Midbrain (tissue), 1 donor: ENCODE measurements around the gene AGPAT4.

ENCODE experiments used
- DNase-seq: peaks from one replicate; lab custom pipeline; 2025; lab: John Stamatoyannopoulos, UW

AGPAT4 gene

GRCh38 chr6:161255518-161255917 is 18.3 kb downstream of the AGPAT4 start:
- no peak for DNase-seq

- DNase-seq: peak; percentile 38
Measured at GRCh38 chr6:161254464-161255253, 19.2 kb downstream of the AGPAT4 start.

DNA sequence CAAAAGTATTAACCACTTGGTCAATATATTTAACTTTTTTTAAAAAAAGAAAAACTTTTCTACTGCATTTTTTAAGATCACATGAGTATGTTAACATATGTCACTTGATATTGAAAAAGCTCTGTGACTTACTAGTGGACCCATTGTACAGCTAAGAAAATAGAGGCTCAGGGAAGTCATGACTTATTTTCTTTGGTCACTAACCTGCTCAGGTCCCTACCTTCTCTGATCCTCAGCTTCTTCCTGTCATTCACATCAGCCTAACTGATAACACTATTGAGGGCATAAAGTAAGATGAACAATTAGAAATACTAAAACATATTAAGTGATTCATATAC is 19.8 kb downstream of the AGPAT4 start:
- no peak for DNase-seq

- no peak for DNase-seq
Measured at GRCh38 chr6:161251345-161251744, 22.5 kb downstream of the AGPAT4 start.

DNA sequence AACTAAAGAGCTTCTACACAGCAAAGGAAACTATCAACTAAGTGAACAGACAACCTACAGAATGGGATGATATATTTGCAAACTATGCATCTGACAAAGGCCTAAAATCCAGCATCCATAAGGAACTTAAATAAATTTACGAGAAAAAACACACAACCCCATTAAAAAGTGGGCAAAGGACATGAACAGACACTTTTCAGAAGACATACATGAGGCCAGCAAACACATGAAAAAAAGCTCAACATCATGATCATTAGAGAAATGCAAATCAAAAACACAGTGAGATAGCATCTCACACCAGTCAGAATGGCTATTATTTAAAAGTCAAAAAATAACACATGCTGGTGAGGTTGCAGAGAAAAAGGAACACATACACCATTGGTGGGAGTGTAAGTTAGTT is 24.5 kb downstream of the AGPAT4 start:
- DNase-seq: no peak

GRCh38 chr6:161246725-161247124 is 27.1 kb downstream of the AGPAT4 start:
- no peak for DNase-seq

GRCh38 chr6:161245363-161245762 is 28.5 kb downstream of the AGPAT4 start:
- DNase-seq: no peak

DNA sequence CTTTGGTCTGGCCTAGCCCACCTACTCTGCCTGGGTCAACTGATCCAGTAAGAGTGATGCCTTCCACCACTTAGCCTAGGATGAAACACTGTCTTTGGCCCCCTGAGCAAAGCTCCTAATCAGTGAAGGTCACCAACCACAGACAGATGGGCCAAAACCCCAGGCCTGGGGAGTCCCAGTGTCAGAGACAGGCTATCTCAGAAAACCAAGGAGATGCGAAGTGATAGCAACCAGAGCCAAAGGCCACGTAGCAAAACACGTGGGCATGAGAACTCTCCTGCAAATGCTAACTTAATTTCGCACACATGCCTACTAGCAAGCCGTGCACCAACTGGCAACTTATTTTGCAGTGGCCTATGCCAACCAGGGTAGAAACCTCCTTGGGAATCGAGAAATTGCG is 29.1 kb downstream of the AGPAT4 start:
- DNase-seq: no peak

- DNase-seq: peak; percentile 29
Measured at GRCh38 chr6:161242779-161243693, 30.8 kb downstream of the AGPAT4 start.

DNA sequence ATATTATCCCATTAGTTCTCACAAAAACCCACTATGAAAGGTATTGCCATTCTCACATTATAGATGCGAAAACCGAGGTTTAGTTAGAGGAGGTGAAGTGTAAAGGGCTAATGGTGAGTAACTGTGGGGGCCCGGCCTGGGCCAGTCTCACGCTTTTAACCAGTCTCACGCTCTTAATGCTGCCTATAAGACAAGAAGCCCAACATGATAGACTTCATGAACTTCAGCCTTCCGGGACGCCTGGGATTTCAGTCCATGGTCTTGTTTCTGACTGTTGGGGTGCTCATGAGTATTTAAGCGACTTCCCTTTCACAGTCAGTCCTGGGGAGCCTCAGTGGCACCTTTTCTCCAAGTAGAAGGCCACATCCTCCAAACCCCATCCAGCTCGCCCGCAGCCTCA is 31.7 kb downstream of the AGPAT4 start:
- DNase-seq: no peak

DNA sequence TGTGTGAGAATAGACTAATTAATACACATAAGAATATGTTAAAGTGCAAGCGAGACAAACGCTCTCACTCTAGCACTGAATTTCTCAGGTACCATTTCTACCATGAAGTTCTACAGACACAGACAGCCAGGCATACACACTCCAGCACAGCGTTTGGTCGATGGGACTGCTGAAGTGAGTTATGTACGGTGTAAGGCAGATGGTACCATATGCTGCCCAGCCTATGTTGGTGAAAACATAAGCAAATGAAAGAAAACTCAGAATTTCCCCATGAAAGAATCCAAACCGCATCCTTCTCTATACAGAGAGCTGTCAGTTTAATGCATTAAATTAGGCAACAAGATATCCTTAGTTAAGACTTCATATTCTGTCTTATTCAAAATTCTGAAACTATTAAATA is 34.9 kb downstream of the AGPAT4 start:
- DNase-seq: no peak

DNA sequence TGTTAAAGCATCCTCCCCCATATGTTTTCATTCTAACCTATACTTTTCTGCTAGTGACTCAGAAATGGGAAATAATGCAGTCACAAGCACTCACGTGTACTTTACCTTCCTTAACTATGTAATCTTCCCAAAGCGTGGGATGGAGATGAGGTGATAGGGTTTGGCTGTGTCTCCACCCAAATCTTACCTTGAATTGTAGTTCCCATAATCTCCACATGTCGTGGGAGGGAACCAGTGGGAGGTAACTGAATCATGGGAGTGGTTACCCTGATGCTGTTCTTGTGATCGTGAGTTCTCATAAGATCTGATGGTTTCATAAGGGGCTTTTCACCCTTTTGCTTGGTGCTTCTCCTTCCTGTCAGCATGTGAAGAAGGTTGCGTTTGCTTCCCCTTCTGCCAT is 35.4 kb downstream of the AGPAT4 start:
- DNase-seq: no peak

DNA sequence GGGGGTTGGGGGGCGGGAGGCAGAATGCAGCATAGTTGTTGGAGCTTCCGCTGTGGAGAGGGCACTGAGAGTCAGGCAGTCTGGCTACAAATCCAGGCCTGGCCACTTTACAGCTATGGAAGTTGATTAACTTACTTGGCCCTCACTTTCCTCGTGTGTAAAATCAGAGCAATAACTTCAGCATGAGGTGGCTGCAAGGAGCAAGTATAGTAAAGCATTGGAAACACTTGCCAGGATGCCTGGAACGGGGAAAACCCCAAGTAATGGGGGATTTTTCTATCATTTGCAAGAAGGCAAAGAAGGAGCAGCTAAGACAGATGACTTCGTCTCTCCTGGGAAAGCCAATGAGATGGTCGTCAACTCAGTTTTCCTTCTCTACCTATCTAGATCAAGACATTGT is 35.8 kb downstream of the AGPAT4 start:
- DNase-seq: no peak

DNA sequence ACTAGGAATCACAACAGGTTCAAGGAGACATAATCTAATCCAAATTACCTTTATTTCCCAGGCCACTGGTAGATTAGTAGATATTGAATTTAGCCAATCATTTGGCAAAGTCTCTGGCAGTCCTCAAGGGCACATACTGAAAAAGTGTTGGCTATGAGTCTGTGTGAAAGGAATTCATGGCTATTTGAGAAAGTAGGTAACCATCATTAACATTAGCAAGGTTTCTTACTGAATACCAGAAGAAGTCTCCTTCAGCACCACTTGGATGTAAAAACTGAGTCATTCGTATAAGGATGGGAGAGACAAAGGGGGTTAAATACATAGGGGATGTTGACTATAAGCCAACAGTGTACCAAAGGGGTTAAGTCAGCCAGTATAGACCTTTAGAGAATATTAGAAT is 36.7 kb downstream of the AGPAT4 start:
- DNase-seq: no peak

GRCh38 chr6:161235776-161236633 is 37.9 kb downstream of the AGPAT4 start:
- no peak for DNase-seq

DNA sequence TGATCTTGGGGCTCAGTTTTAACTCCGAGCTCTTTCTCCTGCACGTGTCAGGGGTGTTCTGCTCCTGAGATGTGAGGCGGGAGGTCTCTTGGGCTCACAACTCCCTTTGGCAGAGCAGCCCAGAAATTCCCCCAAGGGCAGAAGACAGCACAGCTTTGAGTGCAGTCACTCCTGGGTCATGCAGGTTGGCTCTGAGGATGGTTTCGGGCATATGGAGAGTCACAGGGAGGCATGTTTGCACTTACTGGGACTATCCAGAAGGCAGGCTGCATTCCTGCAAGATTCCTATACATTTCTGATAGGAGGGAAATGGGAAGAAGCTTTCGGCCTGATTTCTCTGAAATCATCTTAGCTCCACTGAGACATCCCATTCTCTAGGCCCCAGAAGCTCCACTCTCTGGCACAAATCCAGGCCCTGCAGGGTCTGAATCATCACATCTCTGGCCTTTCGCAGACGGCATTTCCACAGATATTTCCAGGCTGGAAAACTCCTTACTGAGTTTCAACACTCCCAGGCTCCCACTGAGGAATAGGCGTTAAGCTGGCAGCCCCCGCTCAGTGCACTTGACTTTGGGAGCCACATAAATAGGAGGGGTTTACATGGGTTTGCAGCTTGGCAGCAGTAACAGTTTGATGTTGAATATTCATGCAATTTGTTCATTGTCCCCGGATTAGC is 39.7 kb downstream of the AGPAT4 start:
- peak; percentile 74 for DNase-seq

DNA sequence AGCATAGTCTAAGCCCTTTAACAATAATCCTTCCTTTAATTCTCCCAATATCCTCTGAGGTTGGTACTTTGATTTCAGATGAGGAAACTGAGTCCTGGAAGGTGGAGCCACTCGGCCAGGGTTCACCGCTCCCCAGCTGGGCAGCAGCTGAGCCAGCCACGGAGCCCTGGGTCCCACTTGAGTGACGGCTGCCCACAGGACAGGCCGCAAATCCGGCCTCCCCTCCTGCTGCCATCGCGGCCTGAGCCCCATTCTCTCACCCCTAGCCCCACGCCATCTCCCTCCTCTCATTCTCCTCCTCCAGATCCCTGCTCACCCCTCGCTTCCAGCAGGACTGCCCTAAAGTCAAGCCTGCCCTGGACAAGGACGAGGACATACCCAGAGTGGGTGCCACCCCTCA is 41.4 kb downstream of the AGPAT4 start:
- no peak for DNase-seq

DNA sequence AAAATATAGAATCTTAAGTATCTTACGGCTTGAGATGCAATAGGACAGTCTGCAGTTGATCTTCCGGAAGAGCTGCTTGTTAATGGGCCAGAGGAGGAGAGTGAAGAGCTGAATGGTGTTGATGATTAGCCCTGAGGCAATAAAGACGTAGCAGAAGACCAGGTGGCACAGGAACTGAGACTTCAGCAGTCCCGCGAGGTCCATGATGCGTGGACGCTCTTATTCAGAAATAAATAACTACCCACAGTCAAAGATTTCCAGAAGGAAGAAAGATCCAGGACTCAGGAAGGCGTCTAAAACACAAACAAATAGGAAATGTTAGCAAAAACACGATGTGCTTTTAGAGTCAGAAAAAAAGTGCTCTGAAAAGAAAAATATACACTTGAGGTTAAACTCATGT is 41.9 kb downstream of the AGPAT4 start:
- DNase-seq: no peak

- no peak for DNase-seq
Measured at GRCh38 chr6:161230339-161230738, 43.5 kb downstream of the AGPAT4 start.

DNA sequence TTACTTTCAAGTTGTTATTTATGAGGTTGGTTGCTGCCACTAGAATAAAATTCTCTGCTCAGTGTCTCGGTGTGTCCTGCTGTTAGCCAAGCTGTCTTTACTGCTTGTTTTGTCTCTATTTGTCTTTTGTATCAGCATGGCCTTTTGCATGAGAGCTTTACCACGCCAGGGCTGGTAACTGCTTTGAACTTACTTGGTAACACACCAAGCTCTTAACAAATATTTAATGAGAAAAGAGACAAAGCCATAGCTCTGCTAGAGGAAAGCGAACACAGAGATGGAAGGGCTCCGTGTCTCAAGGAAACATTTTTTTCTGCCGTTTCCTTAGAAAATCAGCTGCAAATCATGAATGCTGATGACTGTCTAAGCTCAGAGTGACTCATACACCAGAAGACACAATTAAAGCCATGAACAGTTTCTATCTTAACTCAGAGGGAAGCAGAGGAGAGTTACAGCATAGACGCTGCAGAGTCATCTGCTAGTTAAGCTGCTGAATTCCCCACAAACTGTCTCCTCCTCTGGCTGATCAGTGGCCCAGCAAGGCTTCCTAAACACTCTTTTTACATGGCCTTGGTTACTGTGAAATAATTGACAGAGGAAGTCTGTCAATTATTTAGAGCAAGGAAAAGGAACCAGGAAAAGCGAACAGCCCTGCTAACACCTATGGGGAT is 44.8 kb downstream of the AGPAT4 start:
- no peak for DNase-seq

- no peak for DNase-seq
Measured at GRCh38 chr6:161228096-161228495, 45.8 kb downstream of the AGPAT4 start.
